ENCODE measurements around the gene ETV1.

DNA sequence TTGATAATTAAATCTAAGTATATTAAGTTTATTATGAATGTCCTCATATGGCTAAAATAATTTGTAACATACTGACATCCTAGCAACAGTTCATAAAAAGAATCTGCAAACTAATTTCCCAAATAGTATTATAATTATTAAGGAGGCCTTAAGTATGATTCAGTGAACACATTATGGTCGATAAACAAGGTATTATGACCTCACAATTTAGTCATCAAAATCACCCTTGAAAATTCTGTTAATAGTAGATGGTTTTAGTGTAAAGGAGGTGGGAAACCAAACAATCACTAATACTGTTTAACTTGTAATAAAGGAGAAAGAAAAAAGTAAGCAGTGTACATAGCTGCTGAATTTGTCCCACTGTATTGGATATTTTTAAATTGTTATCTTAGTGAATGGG, 2.1 kb downstream of the ETV1 start:
- TF ChIP-seq, protein P1, sequence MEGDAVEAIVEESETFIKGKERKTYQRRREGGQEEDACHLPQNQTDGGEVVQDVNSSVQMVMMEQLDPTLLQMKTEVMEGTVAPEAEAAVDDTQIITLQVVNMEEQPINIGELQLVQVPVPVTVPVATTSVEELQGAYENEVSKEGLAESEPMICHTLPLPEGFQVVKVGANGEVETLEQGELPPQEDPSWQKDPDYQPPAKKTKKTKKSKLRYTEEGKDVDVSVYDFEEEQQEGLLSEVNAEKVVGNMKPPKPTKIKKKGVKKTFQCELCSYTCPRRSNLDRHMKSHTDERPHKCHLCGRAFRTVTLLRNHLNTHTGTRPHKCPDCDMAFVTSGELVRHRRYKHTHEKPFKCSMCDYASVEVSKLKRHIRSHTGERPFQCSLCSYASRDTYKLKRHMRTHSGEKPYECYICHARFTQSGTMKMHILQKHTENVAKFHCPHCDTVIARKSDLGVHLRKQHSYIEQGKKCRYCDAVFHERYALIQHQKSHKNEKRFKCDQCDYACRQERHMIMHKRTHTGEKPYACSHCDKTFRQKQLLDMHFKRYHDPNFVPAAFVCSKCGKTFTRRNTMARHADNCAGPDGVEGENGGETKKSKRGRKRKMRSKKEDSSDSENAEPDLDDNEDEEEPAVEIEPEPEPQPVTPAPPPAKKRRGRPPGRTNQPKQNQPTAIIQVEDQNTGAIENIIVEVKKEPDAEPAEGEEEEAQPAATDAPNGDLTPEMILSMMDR (conservative IDR thresholded peaks at IDR 0.05; ENCODE audit: low read depth, low read length), result no peak
- TF ChIP-seq POLR2A (IDR thresholded peaks at IDR 0.05; ENCODE audit: low read depth, low read length) (no peak), SMC3 (IDR thresholded peaks at IDR 0.05; ENCODE audit: low read depth, low read length) (no peak), CHD1 (IDR thresholded peaks at IDR 0.05; ENCODE audit: low read depth, low read length) (no peak), MXI1 (IDR thresholded peaks at IDR 0.05; ENCODE audit: borderline replicate concordance, low read depth, low read length) (no peak), MAZ (IDR thresholded peaks at IDR 0.05; ENCODE audit: borderline replicate concordance, low read depth, low read length) (no peak), MAFK (IDR thresholded peaks at IDR 0.05; ENCODE audit: low read depth, low read length) (no peak), RFX5 (IDR thresholded peaks at IDR 0.05; ENCODE audit: low read depth, low read length) (no peak), RCOR1 (IDR thresholded peaks at IDR 0.05; ENCODE audit: insufficient replicate concordance, low read length) (no peak)
- TF ChIP-seq, protein P2, sequence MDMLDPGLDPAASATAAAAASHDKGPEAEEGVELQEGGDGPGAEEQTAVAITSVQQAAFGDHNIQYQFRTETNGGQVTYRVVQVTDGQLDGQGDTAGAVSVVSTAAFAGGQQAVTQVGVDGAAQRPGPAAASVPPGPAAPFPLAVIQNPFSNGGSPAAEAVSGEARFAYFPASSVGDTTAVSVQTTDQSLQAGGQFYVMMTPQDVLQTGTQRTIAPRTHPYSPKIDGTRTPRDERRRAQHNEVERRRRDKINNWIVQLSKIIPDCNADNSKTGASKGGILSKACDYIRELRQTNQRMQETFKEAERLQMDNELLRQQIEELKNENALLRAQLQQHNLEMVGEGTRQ (IDR thresholded peaks at IDR 0.05; ENCODE audit: low read depth, low read length), result no peak
- TF ChIP-seq, protein P3, sequence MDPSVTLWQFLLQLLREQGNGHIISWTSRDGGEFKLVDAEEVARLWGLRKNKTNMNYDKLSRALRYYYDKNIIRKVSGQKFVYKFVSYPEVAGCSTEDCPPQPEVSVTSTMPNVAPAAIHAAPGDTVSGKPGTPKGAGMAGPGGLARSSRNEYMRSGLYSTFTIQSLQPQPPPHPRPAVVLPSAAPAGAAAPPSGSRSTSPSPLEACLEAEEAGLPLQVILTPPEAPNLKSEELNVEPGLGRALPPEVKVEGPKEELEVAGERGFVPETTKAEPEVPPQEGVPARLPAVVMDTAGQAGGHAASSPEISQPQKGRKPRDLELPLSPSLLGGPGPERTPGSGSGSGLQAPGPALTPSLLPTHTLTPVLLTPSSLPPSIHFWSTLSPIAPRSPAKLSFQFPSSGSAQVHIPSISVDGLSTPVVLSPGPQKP (IDR thresholded peaks at IDR 0.05; ENCODE audit: borderline replicate concordance, low read depth, low read length), result no peak
